Transverse colon (tissue), 4 donors: ENCODE measurements around the gene BRAT1. TPM values are rescaled to one million over a fixed set of nuclear protein-coding genes. Genes with fewer than 3 reads are reported as not detected.

Source experiments
- DNase-seq: peaks from one replicate; pipeline ENCODE4 v3.0.0-alpha.2; 2019
- H3K27ac ChIP-seq, 4 donors: fragments of 200-600 bp; sonication (generic); 2 replicates each; pipeline ENCODE4 v1.5.1; 2016 to 2018; ENCODE audit warnings: inconsistent platforms in 4 of 4
- H3K27me3 ChIP-seq: fragments of 200-600 bp; sonication (generic); 2 replicates; pipeline ENCODE4 v1.5.1; 2017; ENCODE audit warnings: inconsistent platforms
- H3K36me3 ChIP-seq, 4 donors: fragments of 200-600 bp; sonication (generic); 2 replicates each; pipeline ENCODE4 v1.5.1; 2017 to 2019; ENCODE audit warnings: inconsistent platforms in 4 of 4
- H3K4me1 ChIP-seq, 4 donors: fragments of 200-600 bp; sonication (generic); 2 replicates each; pipeline ENCODE4 v1.5.1; 2017 to 2020; ENCODE audit warnings: inconsistent platforms in 4 of 4
- H3K4me3 ChIP-seq, 4 donors: fragments of 200-600 bp; sonication (generic); 1 replicate in 1 of 4; 2 replicates in 3 of 4; pipeline versions ENCODE4 v1.5.1 to v1.6.1; 2017 to 2019; ENCODE audit warnings: inconsistent platforms in 4 of 4
- H3K9me3 ChIP-seq, 2 donors: fragments of 200-600 bp; sonication (generic); 2 replicates each; pipeline ENCODE4 v1.5.1; 2017 to 2019; ENCODE audit warnings: inconsistent platforms in 2 of 2
- CTCF ChIP-seq, 5 experiments: fragments of 200-600 bp in 3 of 5; fragments of 450-650 bp in 2 of 5; sonication (generic) in 3 of 5; IDR thresholded peaks; 1 replicate in 2 of 5; 2 replicates in 3 of 5; pipeline ENCODE4 v1.5.1; 2016 to 2017; ENCODE audit warnings: antibody characterized with exemption in 5 of 5, inconsistent platforms in 3 of 5, mild to moderate bottlenecking in 2 of 5, moderate library complexity in 1 of 5
- EP300 ChIP-seq: sonication (generic); formaldehyde crosslinking; IDR thresholded peaks from one replicate; pipeline ENCODE4 v1.6.1; 2017; ENCODE audit warnings: antibody characterized with exemption, low read depth
- POLR2A ChIP-seq: fragments of 450-650 bp; IDR thresholded peaks from one replicate; pipeline ENCODE4 v1.6.1; 2016; ENCODE audit warnings: antibody characterized with exemption, mild to moderate bottlenecking, moderate library complexity
- POLR2AphosphoS5 ChIP-seq, 3 donors: sonication (generic); formaldehyde crosslinking; IDR thresholded peaks; one replicate each; pipeline ENCODE4 v1.6.1; 2016; ENCODE audit warnings: antibody characterized with exemption in 3 of 3
- WGBS, 2 donors: methylation state at CpG; one replicate each; pipeline ENCODE4 v1.1.5; 2018; ENCODE audit warnings: low coverage in 1 of 2; 5-methylcytosine and 5-hydroxymethylcytosine counted together
- in situ Hi-C, 4 donors: fragments of 200-750 bp; cut with MboI; loops; one replicate each; pipeline versions ENCODE4 v1.15.0 to v1.15.1; 2017; ENCODE audit warnings: low sequenced_read_pairs in 3 of 4, low pct_ligation_motif_present in 1 of 4, low pct_unique_long_range_greater_than_20kb in 1 of 4
- intact Hi-C: fragments of 100-400 bp; cut with DNase I; formaldehyde crosslinking; loops from one replicate; pipeline ENCODE4 v1.15.1; 2023; ENCODE audit warnings: low total_unique reads
- total RNA-seq, 4 donors: library from RNA; depleted of rRNA; stranded (reverse); fragments of >200 nt; gene quantifications; one replicate each; pipeline ENCODE4 v1.1.0, GENCODE V29; 2016

The BRAT1 gene
- total RNA-seq, 4 donors from 2014 or later, result 31.7 to 120 (median 40.4) TPM

GRCh38 chr7:2602406-2603043 is 47.2 kb upstream of the BRAT1 start:
- H3K36me3 ChIP-seq, result peaks cover 0 to 16% (median 0%) of the 10 kb centered on the region in 4 donors
- in situ Hi-C loops, result no loop called here
- TF ChIP-seq CTCF (IDR thresholded peaks at IDR 0.05) (no peak), EP300 (no peak), POLR2A (no peak), POLR2AphosphoS5 (IDR thresholded peaks at IDR 0.05) (no peak)
- H3K27me3 ChIP-seq, result no peaks in the 10 kb centered on the region
- H3K4me3 ChIP-seq, result no peak overlapping the region
- intact Hi-C loops, result no loop called here
- no peak overlapping the region for H3K27ac ChIP-seq
- H3K4me1 ChIP-seq, result no peaks in the 10 kb centered on the region
- 83 to 91% methylated on average over 2 to 18 of the region's 19 CpGs for WGBS, 2 donors
- no peak for DNase-seq
- H3K9me3 ChIP-seq, result no peaks in the 10 kb centered on the region

GRCh38 chr7:2601907-2602306 is 46.6 kb upstream of the BRAT1 start:
- intact Hi-C loops, result no loop called here
- H3K36me3 ChIP-seq, result peaks cover 0 to 16% (median 0%) of the 10 kb centered on the region in 4 donors
- in situ Hi-C loops, result no loop called here
- H3K4me3 ChIP-seq, result no peak overlapping the region
- WGBS, 2 donors, result 91 to 94% methylated on average over 8 to 11 of the region's 11 CpGs
- DNase-seq, result no peak
- TF ChIP-seq POLR2AphosphoS5 (IDR thresholded peaks at IDR 0.05), result no peak
- TF ChIP-seq POLR2A, result no peak
- TF ChIP-seq CTCF (IDR thresholded peaks at IDR 0.05), result no peak
- TF ChIP-seq EP300, result no peak
- no peaks in the 10 kb centered on the region for H3K9me3 ChIP-seq
- no peaks in the 10 kb centered on the region for H3K4me1 ChIP-seq
- H3K27ac ChIP-seq, result no peak overlapping the region
- no peaks in the 10 kb centered on the region for H3K27me3 ChIP-seq

- no peak for DNase-seq
- H3K27ac ChIP-seq, result no peak overlapping the region
- H3K4me3 ChIP-seq, result no peak overlapping the region
- WGBS, 2 donors, result 65 to 76% methylated on average over 4 to 9 of the region's 9 CpGs
- no peaks in the 10 kb centered on the region for H3K27me3 ChIP-seq
- intact Hi-C loops (no loop called here), in situ Hi-C loops (no loop called here)
- H3K9me3 ChIP-seq, result no peaks in the 10 kb centered on the region
- H3K4me1 ChIP-seq, result no peaks in the 10 kb centered on the region
- peaks cover 0 to 16% (median 0%) of the 10 kb centered on the region in 4 donors for H3K36me3 ChIP-seq
- no peak for TF ChIP-seq EP300
- no peak for TF ChIP-seq POLR2AphosphoS5 (IDR thresholded peaks at IDR 0.05)
- no peak for TF ChIP-seq CTCF (IDR thresholded peaks at IDR 0.05)
- TF ChIP-seq POLR2A, result no peak
Measured at GRCh38 chr7:2601065-2601464, 45.7 kb upstream of the BRAT1 start.

DNA sequence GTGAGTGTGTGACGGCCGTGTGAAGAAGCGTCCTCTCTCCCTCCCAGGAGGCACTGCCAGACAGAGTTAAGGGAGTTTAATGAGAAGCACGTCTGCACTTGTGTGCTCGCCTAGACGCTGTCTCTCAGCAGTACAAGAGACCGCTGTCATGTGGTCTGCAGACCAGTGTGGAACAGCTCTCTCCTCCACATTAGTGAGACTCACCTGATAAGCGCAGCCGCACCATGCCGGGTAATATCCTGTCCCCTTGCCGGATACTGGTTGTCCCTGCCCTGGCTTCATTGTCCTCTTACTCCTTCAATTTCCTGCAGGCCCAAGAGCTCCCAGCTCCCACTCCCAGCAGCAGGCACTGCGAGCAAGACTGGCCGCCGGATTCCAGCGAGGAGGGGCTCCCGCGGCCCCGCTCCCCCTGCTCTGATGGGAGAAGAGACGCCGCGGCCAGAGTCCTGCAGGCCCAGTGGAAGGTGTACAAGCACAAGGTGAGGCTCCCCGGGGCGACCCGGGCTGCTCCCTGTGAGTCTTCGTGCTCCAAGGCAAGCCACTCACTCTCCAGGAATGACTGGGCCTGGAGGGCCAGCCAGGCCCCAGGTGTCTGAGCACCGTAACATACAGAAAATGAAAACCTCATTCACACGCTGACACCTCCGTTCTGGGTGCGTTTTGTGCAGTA is 43.0 kb upstream of the BRAT1 start:
- TF ChIP-seq CTCF (IDR thresholded peaks at IDR 0.05), result no peak
- TF ChIP-seq POLR2A, result no peak
- no peak for TF ChIP-seq POLR2AphosphoS5 (IDR thresholded peaks at IDR 0.05)
- TF ChIP-seq EP300, result no peak
- 89 to 92% methylated on average over 3 to 29 of the region's 29 CpGs for WGBS, 2 donors
- in situ Hi-C loops (no loop called here), intact Hi-C loops (no loop called here)
- no peak overlapping the region for H3K4me3 ChIP-seq
- H3K36me3 ChIP-seq, result peaks cover 0 to 25% (median 8%) of the 10 kb centered on the region in 4 donors
- no peaks in the 10 kb centered on the region for H3K4me1 ChIP-seq
- no peaks in the 10 kb centered on the region for H3K9me3 ChIP-seq
- no peaks in the 10 kb centered on the region for H3K27me3 ChIP-seq
- no peak overlapping the region for H3K27ac ChIP-seq
- no peak for DNase-seq
